AG20443 (cell line): ENCODE data around the gene EPHB6.

Experiments used
- DNase-seq: peaks from one replicate; pipeline ENCODE4 v3.0.0; 2012; ENCODE audit warnings: low spot score, mixed read lengths

EPHB6 gene

DNA sequence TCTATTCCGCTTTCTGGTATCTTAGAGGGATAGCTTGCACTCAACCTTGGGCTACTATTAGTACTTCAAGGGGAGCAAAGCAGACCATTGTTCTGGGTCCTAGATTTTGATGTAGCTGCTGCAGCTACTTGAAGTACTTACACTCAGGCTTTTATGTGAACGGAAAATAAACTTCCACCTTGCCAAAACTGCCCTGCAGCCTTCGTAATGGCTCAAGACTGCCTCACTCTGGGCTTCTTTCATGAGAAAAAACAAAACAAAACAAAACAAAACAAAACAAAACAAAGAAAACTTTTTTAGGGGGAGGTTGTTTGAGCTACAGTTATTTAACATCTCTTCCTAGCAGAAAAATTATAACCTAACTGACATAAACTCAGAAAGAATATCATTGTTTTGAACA is 19.4 kb upstream of the EPHB6 start:
- DNase-seq, result no peak

DNA sequence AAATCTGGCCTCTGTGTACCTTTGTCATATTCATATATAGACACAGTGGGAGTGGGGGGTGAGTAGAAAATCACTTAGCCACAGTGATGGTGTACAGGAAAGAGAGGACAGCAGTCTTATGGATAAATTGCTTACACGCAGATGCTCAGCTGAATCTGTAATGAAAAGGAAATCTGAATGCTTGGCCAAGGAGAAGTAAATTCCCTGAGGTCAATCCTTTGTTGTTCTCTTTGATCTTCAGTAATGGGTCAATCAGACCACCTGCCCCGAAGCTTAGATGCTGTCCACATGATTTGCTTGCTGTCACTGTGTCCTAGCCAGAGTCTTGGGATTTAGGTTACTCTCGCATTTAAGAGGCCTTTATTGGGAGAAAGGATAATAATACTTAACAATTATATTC is 18.4 kb upstream of the EPHB6 start:
- no peak for DNase-seq

DNA sequence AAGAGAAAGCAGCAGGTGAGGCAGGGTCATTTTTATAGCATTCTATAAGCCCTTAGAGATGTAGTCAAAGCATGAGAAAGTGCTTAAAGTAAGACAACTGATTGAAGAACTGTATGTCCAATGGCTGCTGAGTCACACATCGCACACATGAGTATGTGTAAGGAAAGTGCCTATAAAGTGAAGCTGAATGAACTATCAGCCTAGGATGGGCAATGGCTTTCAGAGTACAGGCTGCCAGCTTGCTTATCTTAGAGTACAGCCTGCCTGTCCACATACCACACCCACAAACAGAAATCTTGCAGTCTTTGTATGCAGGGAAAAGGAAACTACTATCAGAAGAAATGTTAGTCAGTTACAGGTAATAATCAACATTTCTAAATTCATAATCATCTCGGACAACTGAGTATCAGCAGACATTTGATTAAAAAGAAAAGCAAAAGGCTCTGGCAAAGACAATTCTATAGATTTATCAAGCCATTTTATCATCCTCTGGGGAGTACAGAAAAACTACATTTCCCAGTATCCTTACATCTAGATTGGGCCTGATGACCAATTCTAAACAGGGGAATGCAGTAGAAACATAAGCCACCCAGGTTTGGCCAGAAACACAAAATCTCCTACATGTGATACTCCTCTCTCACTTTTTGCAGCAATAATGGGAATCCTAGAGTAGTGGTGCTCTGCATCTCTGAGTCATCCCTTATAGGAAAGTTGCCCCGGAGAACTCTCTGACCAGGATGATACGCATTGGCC is 16.2 kb upstream of the EPHB6 start:
- DNase-seq, result no peak

DNA sequence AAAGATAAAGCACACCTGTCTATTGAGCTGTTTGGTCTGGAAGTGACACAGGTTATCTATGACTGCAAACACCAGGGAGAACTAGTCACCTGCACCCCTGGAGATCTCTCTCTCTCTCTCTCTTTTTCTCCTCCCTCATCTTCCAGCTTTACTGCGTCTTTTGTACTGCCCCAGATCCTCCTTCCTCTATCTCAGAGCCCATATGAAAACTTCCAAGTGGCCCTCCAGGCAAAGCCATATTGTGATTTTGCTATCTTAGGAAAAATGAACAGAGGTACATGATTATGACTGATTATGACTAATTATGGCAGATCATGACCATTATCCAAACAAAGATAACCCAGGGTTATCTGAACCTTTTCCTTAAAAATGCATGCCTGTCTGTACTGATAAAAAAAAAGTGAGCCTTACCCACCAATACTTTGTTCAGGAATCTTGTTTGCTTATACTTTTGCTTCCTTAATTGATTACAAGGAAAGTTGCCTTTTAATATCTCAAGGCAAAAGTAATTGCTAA is 12.6 kb upstream of the EPHB6 start:
- DNase-seq, result no peak

GRCh38 chr7:142847353-142847752 is 7.5 kb upstream of the EPHB6 start:
- DNase-seq, result no peak

DNA sequence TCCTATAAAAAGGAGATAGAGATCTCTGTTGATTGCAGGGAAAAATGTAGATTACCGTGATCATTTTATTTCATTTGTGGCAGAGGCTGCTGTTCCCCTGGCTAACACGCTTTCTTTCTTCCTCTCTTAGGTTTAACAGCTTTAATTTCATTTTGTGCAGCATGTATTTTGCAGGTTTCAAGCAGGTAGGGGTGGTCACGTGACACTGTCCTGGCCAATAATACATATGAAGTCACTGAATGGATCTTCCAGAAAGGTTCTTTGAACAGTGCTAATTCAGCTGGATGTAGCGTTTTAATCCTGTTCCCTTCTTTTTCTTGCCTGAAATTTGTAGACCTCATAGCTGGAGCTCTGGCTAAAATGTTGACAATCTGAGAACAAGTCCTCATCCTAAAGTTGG is 3.6 kb upstream of the EPHB6 start:
- DNase-seq, result no peak

DNA sequence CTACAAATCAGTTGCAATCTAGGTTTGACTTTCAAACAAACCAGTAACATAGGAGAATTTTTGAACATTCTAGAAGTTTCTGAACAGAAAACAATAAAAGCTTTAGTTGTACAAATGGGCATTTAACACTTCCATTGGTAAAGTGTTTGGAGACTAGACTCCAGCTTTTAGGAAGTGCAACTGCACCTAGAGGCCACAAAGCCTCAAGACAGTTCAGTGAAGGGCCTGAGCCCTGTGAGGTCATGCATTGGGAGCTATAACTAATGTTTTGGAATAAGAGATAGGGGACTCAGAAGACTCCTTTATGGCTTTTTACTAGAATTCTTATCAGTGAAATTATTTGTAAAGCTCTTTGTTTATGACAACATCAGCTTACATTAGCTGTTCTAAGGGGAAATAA is 3.0 kb upstream of the EPHB6 start:
- no peak for DNase-seq

- peak; percentile 75 for DNase-seq
Measured at GRCh38 chr7:142853739-142854371, 1.0 kb upstream of the EPHB6 start.

DNA sequence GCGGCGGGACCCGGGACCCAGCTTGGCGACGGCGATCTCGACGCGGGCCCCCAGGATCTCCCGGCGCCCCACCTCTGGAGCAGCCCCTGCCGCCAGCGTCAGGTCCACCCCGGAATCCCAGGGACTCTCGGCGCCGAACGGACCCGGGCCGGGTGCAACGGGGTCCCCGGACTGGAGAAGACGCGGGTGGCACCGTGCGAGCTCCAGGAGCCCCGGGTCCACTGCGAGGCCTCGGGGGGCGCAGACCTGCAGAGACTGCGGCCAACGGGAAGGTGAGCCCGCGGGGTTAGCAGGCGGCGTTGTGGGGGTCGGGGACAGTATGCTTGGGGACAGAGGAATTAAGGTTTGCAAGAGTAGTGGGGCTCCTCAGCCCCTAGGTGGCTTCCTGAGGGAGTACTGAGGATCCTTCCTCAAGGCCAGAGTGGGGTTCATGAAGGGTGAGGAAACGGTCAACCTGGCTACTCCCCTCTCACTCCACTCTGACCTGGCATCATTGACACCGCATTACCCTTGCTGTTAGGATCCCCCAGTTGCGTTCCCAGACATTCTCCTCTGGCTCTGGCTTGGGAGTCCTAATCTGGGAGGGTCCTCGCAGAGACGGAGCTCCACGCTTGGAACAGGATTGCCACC is 353 bp downstream of the EPHB6 start:
- DNase-seq, result no peak

DNA sequence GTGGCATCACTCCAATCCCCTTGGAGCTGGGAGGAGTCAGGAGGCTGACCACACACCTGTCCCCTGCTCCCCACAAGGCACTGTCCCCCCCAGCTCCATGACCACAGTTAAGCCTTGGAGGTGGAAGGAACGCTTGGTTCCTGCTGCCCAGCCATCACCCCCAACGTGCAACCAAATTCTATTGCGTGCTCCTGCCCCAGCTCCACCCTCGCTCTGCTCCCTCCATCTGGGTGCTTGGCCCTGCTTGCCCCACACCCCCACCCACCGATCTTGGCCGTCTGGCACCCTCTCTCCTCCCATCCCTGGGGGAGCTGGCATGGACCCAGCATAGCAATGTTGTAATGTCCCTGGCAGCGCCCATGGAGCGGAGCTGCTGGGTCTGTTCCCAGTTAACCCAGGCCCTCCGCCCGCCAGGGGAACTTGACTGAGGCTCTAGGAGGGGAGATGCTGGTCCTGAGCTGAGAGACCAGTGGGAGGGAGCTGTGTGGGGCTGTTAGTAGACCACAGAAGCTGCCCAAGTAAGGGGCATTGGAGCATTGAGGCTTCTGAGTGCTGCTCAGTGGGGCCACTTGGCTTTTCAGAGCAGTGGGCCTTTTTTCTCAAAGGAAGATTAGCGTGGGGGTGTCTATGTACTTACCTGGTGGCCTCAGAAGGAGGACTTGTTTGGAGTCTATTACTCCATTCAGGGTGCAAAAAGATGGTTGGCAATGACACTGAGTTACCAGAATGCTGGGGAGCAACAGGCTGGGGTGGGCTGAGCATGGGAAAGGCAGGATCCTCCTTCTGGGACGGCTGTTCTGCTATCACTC is 1.1 kb downstream of the EPHB6 start:
- DNase-seq, result no peak

- no peak for DNase-seq
Measured at GRCh38 chr7:142856565-142857245, 1.8 kb downstream of the EPHB6 start.

DNA sequence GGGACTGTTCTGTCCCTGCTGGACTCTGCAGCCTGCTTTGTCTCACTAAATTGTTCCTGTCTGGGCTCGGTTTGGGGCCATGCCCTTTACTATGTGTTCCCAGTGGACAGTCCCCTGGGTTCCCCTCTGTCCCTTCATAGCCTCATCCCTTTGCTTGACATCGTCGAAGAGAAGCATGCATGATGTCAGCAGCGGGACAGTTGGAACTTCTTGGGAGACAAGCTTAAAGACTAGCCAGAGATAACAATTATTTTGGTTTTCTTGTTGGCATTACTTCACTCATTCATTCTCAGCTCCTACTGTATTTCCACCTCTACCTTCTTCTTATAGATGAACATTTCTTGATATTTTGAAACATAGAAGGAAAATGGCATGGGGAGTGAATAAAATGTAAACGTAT is 2.7 kb downstream of the EPHB6 start:
- no peak for DNase-seq

DNA sequence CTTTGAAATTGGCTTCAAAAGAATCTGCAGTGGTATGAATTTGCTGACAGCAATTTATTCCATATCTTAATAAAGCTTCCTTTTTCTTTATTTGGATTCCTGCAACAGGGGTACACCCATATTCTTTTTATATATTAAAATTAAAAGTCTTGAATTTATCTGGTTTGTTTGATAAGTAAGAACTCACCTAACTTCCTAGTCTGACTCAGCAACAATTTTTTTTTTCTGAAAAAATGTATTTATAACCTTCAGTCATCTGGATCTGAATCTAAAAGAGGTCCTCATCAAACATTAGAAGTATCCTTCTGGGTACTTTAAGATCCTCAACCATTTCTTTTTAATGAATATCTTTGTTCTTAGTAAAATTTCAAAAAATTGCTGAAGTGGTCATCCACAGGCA is 4.5 kb downstream of the EPHB6 start:
- no peak for DNase-seq

DNA sequence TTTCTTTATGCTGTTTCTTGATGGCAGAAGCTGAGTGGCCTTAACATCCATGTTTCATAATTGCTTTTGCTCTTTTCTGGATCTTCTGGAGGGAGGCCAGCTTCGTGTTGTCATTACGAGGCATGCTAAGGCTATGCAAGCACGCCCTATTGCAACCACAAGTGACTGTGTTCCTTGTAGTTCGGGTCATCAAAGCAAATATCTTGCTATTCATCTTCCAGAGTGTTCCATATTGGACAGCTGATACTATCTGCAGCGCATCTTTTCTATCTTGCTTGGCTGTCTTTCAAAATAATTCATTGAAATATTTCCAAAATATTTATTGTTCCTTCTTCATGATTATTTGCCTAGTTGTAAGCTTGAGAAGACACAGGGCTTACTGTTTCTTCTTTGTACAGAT is 5.0 kb downstream of the EPHB6 start:
- no peak for DNase-seq

GRCh38 chr7:142860968-142861367 is 6.1 kb downstream of the EPHB6 start:
- DNase-seq, result no peak

- no peak for DNase-seq
Measured at GRCh38 chr7:142862351-142862750, 7.5 kb downstream of the EPHB6 start.

DNA sequence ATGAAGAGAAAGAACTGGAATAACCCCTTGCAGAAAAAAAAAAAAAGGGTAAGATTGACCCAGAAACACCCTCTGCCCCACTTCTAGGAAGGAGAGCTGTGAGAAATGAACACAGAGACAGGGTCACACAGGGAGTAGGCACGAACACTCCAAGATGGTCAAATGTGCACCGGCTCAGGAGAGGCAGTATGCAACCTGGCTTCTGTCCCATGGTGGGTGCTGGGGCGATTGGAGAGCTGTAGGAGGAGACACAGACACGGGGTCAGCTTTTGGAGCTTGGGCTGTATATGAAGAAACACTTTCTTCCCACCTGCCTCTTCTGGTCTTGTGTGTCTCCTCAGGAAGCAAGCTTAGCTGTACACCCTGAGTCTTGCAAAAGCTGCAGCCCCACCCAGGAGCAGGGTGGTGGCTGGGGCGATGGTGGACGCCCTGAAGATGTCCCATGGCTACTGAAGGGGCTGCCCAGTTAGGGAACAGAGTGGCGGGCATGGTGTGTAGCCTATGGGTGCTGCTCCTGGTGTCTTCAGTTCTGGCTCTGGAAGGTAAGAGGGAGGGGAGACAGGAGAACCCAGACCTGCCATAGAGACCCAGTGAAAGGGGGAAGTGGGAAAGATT is 8.0 kb downstream of the EPHB6 start:
- no peak for DNase-seq

DNA sequence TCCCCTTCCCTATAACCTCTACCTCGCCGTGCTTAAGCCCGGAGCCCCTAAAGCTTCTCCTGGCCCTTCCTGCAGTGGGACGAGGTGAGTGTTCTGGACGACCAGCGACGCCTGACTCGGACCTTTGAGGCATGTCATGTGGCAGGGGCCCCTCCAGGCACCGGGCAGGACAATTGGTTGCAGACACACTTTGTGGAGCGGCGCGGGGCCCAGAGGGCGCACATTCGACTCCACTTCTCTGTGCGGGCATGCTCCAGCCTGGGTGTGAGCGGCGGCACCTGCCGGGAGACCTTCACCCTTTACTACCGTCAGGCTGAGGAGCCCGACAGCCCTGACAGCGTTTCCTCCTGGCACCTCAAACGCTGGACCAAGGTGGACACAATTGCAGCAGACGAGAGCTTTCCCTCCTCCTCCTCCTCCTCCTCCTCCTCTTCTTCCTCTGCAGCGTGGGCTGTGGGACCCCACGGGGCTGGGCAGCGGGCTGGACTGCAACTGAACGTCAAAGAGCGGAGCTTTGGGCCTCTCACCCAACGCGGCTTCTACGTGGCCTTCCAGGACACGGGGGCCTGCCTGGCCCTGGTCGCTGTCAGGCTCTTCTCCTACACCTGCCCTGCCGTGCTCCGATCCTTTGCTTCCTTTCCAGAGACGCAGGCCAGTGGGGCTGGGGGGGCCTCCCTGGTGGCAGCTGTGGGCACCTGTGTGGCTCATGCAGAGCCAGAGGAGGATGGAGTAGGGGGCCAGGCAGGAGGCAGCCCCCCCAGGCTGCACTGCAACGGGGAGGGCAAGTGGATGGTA is 9.2 kb downstream of the EPHB6 start:
- no peak for DNase-seq

- no peak for DNase-seq
Measured at GRCh38 chr7:142864980-142865747, 10.3 kb downstream of the EPHB6 start.

DNA sequence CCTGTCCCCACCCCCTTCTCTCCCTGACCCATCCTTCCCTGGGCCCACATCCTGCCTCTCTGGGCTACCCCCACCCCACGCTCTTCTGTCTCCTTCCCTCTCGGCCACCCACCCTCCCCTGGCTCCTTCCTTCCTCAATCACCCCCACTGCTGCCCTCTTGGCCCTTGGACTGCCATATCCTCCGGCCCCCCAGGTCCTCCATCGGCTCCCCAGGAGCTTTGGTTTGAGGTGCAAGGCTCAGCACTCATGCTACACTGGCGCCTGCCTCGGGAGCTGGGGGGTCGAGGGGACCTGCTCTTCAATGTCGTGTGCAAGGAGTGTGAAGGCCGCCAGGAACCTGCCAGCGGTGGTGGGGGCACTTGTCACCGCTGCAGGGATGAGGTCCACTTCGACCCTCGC is 10.9 kb downstream of the EPHB6 start:
- no peak for DNase-seq
